Loucy (cell line): Measurements from ENCODE around the gene ARL14EP.

Experiments
- CTCF ChIP-seq: fragments of 200-600 bp; sonication (generic); conservative IDR thresholded peaks from 2 replicates; pipeline ENCODE4 v1.5.1; 2014; ENCODE audit warnings: mild to moderate bottlenecking, antibody characterized with exemption, low read length
- EZH2phosphoT487 ChIP-seq: fragments of 200-600 bp; IDR thresholded peaks from 2 replicates; pipeline ENCODE4 v1.6.1; 2018; ENCODE audit warnings: antibody characterized with exemption, mild to moderate bottlenecking, moderate library complexity, borderline replicate concordance

DNA sequence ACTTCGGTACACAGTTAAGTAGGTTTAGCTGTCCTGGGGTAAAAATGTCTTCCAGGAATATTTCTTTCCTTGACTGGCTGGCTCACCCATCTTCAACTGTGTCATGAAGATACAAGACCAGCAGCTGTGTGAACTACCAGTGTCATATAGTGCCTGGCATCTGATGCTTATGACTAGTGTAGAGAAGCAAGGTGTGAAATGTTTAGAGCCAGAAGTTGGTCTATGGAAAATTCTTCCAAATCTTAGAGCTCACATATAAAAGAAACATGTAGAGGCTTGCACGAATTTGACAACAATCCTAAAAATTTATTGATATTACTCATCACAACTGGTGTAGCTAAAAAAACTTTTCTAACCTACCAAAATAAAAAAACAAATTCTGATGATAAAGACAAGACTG lies 54.4 kb downstream of the ARL14EP start:
- TF ChIP-seq CTCF: no peak
- no peak for TF ChIP-seq EZH2phosphoT487
